Activated CD4-positive, alpha-beta T cell treated with anti-CD3 and anti-CD28 coated beads for 1 hour (primary cell): ENCODE data around the gene AFF2.
"Not testable (repeated sequence)": the region's sequence is repeated elsewhere in the genome, so short reads cannot be mapped to it uniquely, and the experiment has no call there.

Experiments used
- DNase-seq: peaks from one replicate; pipeline ENCODE4 v3.0.0-alpha.2; 2020

Gene AFF2

GRCh38 chrX:148649145-148649795 lies 148.9 kb downstream of the AFF2 start:
- no peak for DNase-seq

GRCh38 chrX:148658115-148658730 lies 157.8 kb downstream of the AFF2 start:
- DNase-seq = no peak

DNA sequence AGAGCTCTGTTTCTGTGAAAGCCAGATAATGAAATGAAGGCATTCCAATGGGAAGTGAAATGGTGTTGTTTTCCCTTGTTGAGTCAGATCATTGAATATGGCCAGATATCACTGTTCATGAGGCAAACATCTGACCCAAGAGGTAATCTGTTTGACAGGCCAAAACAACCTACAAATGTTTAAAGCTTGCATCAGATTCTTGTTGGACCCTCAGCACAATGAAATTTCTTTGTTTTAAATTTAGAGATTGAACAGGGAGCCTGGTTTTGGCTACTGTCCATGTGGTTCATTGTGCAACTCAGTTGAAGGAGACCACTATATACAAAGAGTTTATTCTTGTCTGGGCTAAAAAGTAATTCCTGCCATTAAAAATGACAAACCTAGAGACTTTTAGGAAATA lies 159.1 kb downstream of the AFF2 start:
- DNase-seq = no peak

GRCh38 chrX:148661035-148661434 lies 160.6 kb downstream of the AFF2 start:
- DNase-seq = no peak

DNA sequence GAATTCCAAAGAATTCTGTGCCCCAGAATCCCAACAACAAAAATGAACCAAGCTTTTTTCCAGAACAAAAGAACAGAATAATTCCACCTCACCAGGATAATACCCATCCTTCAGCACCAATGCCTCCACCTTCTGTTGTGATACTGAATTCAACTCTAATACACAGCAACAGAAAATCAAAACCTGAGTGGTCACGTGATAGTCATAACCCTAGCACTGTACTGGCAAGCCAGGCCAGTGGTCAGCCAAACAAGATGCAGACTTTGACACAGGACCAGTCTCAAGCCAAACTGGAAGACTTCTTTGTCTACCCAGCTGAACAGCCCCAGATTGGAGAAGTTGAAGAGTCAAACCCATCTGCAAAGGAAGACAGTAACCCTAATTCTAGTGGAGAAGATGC lies 161.6 kb downstream of the AFF2 start:
- DNase-seq = no peak

GRCh38 chrX:148664171-148664570 lies 163.8 kb downstream of the AFF2 start:
- no peak for DNase-seq

GRCh38 chrX:148664995-148665394 lies 164.6 kb downstream of the AFF2 start:
- DNase-seq = no peak

GRCh38 chrX:148669175-148669574 lies 168.8 kb downstream of the AFF2 start:
- not testable (repeated sequence) for DNase-seq

DNA sequence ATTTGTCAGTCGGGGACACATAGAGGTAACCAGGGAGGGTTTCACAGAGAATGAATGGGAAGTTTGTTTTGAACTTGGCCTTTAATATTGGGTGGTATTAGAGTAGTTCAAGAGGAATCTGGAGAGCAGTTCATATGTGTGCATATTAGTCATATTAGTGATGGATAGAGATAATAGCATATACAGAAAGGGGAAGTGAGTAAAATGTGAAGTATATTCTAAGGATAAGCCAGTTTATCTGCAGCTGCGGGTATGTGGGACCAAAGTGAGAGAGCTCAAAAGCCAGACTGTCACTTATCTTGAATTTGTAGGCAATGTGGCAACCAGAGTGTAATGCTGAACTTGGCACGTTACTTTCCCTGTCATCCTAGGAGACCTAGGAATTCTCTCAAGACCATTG lies 169.9 kb downstream of the AFF2 start:
- no peak for DNase-seq

GRCh38 chrX:148672517-148672916 lies 172.1 kb downstream of the AFF2 start:
- no peak for DNase-seq

GRCh38 chrX:148681605-148682004 lies 181.2 kb downstream of the AFF2 start:
- DNase-seq = no peak

DNA sequence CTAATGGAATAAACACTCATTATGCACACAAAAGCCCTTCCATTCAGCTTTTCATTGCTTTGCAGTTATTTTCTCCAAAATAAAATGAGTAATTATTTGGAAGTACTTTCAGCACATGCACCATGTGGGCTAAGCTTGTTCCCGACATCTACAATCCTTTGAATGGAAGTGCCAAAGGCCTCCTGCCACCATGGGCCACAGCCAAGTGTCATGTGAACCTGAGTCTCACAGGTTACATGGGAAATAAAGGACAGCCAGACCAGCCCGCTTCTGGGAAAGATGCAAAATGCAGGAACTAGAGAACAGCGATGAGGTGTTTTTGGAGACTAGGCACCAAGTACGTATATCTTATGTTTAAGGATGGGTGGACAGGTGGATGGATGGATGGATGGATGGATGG lies 181.8 kb downstream of the AFF2 start:
- no peak for DNase-seq

DNA sequence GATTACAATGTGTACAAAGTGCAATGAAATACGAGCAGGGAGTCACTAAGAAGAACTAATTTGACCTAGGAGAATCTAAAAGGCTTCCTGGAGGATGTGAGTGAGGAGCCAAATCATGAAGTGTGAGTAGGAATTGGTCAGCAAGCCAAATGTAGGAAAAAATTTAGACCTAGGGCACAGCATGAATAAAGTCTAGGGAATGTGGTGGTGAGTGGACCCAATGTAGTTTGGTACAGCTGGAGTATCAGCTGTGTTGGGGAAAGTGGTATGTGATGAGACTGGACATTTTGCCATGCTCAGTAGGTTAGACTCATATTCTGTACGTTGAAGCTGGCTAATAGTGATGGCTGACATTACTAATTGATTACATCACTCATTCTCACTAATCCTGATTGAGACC lies 191.0 kb downstream of the AFF2 start:
- DNase-seq = no peak

GRCh38 chrX:148695255-148695654 lies 194.8 kb downstream of the AFF2 start:
- no peak for DNase-seq

GRCh38 chrX:148698221-148698620 lies 197.8 kb downstream of the AFF2 start:
- DNase-seq = no peak

- DNase-seq = no peak
Observed at GRCh38 chrX:148700021-148700420, 199.6 kb downstream of the AFF2 start.

DNA sequence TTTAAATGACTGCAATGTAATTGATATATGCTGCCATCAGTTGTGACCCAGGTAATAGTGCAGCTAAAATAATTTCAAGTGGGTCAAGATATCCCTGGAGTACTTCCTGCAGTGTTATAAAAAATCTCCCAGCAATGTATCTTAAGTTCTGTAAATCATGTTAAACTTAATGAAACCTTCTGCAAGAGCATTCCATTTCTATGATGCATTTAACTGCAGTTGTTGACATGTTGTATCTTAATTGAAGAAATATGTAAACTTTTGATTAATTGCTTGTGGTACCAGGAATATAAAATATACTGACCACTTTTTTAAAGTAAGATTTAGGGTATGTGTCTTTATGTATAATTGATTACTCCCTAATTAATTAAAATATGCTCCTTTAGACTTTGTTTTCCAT lies 213.6 kb downstream of the AFF2 start:
- DNase-seq = no peak

DNA sequence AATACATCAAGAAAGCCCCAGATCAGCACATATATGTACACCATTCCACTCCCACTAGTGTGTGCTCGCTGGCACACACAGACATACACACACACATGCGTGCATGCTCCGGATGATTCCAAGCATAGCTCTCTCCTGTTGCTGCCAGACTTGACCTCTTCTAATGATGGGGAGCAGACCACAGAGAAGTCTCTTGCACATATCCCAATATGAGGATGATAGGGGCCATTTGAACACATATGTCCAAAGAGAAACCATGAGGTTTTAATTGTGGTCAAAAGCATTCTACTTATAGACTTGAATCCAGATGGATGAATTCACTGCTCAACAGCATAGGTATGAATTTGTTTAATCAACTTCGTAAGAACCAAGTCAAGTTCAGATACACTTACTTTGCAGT lies 214.9 kb downstream of the AFF2 start:
- no peak for DNase-seq

DNA sequence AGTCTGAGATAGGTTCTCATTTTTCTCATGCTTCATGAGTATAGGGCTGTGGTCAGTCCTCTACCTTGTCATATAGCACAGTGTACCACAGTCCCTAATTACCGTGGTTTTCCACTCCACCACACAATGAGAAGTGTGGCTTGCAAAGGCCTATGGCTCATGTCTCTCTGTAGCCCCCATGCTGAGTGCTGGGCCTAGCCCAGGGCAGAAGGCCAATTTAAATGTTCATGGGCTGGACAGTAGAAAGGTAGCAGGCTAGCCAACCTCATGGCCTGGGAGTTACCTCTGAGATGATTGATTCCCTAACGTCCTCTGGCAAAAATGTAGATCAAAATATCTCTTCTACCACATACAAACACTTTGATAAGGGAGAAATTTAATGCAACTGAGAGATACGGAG lies 222.5 kb downstream of the AFF2 start:
- DNase-seq = no peak

DNA sequence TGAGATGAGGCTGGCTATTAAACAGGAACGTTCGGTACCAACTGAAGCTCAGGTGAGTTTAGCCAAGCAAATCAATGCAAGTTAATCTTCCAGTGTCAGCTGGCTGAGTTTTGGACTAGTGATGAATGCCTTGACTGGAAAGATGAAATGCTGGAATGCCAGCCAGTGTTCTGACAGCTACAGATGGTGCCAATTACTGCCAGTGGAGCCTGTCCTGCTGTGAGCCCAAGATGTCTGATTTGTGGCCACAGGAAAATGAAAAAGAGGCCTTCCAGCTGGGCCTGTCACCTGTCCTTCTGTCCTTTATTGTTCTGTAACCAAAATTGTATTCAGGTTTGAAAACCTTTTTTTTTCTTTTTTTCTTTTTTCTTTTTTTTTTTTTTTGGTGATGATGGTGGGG lies 223.1 kb downstream of the AFF2 start:
- DNase-seq = no peak

DNA sequence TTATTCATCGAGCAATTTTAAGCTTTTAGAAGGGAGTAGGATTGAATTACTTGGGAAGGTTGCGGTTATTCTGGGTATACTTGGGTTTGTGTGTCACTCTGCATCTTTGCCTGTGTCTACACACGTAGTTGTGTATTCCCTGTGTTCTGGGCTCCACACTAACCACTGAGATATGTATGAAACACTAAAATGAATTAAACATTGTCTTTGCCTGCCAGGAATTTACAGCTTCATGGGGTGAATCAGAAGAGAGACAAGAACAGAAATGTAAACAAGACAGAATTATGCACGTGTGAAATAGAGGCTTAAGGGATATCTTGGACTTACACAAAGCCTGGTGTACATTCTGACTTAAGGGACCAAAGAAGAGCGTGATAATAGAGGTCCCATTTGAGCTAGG lies 228.5 kb downstream of the AFF2 start:
- no peak for DNase-seq

- DNase-seq = no peak
Observed at GRCh38 chrX:148732743-148733142, 232.3 kb downstream of the AFF2 start.

DNA sequence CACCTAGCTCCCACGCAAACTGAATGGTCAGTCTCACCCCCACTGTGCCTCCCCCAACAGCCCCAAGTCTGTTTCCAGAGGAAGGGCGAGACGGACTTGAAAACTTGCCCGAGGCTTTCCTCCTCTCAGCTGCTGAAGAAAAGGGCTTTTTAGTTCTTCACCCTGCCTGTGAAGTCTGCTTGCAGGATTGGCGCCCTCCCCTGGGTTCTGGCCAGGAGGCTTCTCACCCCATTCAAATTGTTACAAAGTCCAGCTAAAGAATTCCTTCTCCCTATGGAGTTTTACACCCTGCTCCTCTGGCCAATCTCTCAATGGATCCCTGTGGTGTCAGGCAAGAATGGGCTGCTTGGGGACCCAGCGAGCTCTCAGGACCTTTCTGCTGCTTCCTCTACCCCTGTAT lies 241.0 kb downstream of the AFF2 start:
- no peak for DNase-seq

GRCh38 chrX:148755111-148755510 lies 254.7 kb downstream of the AFF2 start:
- no peak for DNase-seq

- DNase-seq = no peak
Observed at GRCh38 chrX:148763896-148764295, 263.5 kb downstream of the AFF2 start.
